Measurements from ENCODE around the gene DNER.

DNER gene

GRCh38 chr2:229526951-229527350, 187.4 kb downstream of the DNER start:
- Histone ChIP-seq H2AFZ (ENCODE audit: low read length) (no peak overlapping the region), H3K4me2 (ENCODE audit: low read length) (no peak overlapping the region), H3K27me3 (ENCODE audit: insufficient read depth, low read length) (no peaks in the 10 kb centered on the region), H3F3A (ENCODE audit: insufficient read depth, low read length) (no peaks in the 10 kb centered on the region), H3K9me2 (ENCODE audit: low read depth, low read length) (no peaks in the 10 kb centered on the region), H3K4me3 (ENCODE audit: low read depth, low read length, poor library complexity, severe bottlenecking) (no peak overlapping the region), H3K4me1 (ENCODE audit: insufficient read depth, low read length, severe bottlenecking) (no peaks in the 10 kb centered on the region), H3K9ac (ENCODE audit: low read length) (no peak overlapping the region), H3K27ac (ENCODE audit: low read depth, low read length, poor library complexity, severe bottlenecking) (no peak overlapping the region), H3K79me2 (ENCODE audit: insufficient read depth, low read length) (no peaks in the 10 kb centered on the region), H4K20me1 (ENCODE audit: insufficient read depth, low read length) (no peaks in the 10 kb centered on the region), H3K36me3 (ENCODE audit: insufficient read depth, low read length) (no peaks in the 10 kb centered on the region), H3K9me3 (ENCODE audit: low read length) (no peaks in the 10 kb centered on the region)
- TF ChIP-seq CTCF (IDR thresholded peaks at IDR 0.05; ENCODE audit: low read length) = no peak
- no peak for TF ChIP-seq EZH2 (IDR thresholded peaks at IDR 0.05; ENCODE audit: borderline replicate concordance, low read length)

GRCh38 chr2:229524799-229525198, 189.6 kb downstream of the DNER start:
- H3K9me3 ChIP-seq (ENCODE audit: low read length) = no peaks in the 10 kb centered on the region
- no peak overlapping the region for H3K4me3 ChIP-seq (ENCODE audit: low read depth, low read length, poor library complexity, severe bottlenecking)
- no peak overlapping the region for H3K9ac ChIP-seq (ENCODE audit: low read length)
- H3K36me3 ChIP-seq (ENCODE audit: insufficient read depth, low read length) = no peaks in the 10 kb centered on the region
- peaks cover 4% of the 10 kb centered on the region for H3K4me1 ChIP-seq (ENCODE audit: insufficient read depth, low read length, severe bottlenecking)
- H3K27ac ChIP-seq (ENCODE audit: low read depth, low read length, poor library complexity, severe bottlenecking) = no peak overlapping the region
- H3K79me2 ChIP-seq (ENCODE audit: insufficient read depth, low read length) = no peaks in the 10 kb centered on the region
- no peak overlapping the region for H2AFZ ChIP-seq (ENCODE audit: low read length)
- no peaks in the 10 kb centered on the region for H3K9me2 ChIP-seq (ENCODE audit: low read depth, low read length)
- no peak overlapping the region for H3K4me2 ChIP-seq (ENCODE audit: low read length)
- no peaks in the 10 kb centered on the region for H4K20me1 ChIP-seq (ENCODE audit: insufficient read depth, low read length)
- no peaks in the 10 kb centered on the region for H3K27me3 ChIP-seq (ENCODE audit: insufficient read depth, low read length)
- no peak for TF ChIP-seq CTCF (IDR thresholded peaks at IDR 0.05; ENCODE audit: low read length)
- no peak for TF ChIP-seq EZH2 (IDR thresholded peaks at IDR 0.05; ENCODE audit: borderline replicate concordance, low read length)
- no peaks in the 10 kb centered on the region for H3F3A ChIP-seq (ENCODE audit: insufficient read depth, low read length)

DNA sequence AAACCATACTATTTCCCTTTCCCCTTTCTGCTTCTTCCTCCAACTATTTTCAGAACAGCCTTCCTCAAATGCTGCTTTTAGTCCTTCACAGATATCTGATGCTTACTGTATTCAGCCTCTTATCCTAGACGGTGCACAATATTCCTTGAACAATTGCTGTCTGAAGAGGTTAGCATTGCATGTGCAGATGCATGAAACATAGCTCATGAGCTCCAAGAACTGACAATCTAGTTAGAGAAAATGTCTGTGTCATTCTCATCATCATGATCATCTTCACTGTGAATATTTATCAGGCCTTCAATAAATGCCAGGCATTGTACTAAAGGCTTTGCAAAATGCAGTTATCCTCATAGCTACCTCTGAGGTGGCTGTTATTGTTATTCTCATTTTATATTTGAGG, 190.7 kb downstream of the DNER start:
- Histone ChIP-seq H3K4me3 (ENCODE audit: low read depth, low read length, poor library complexity, severe bottlenecking) (no peak overlapping the region), H3K4me1 (ENCODE audit: insufficient read depth, low read length, severe bottlenecking) (peaks cover 13% of the 10 kb centered on the region), H4K20me1 (ENCODE audit: insufficient read depth, low read length) (no peaks in the 10 kb centered on the region), H3K9ac (ENCODE audit: low read length) (no peak overlapping the region), H3F3A (ENCODE audit: insufficient read depth, low read length) (no peaks in the 10 kb centered on the region), H3K79me2 (ENCODE audit: insufficient read depth, low read length) (no peaks in the 10 kb centered on the region), H3K27me3 (ENCODE audit: insufficient read depth, low read length) (no peaks in the 10 kb centered on the region), H3K4me2 (ENCODE audit: low read length) (no peak overlapping the region), H3K36me3 (ENCODE audit: insufficient read depth, low read length) (no peaks in the 10 kb centered on the region), H3K9me2 (ENCODE audit: low read depth, low read length) (no peaks in the 10 kb centered on the region), H3K27ac (ENCODE audit: low read depth, low read length, poor library complexity, severe bottlenecking) (no peak overlapping the region), H3K9me3 (ENCODE audit: low read length) (no peaks in the 10 kb centered on the region), H2AFZ (ENCODE audit: low read length) (no peak overlapping the region)
- TF ChIP-seq EZH2 (IDR thresholded peaks at IDR 0.05; ENCODE audit: borderline replicate concordance, low read length) (no peak), CTCF (IDR thresholded peaks at IDR 0.05; ENCODE audit: low read length) (no peak)
